K562 (cell line): ENCODE measurements around the gene ZNF516. TPM values are rescaled to one million over a fixed set of nuclear protein-coding genes. Genes with fewer than 3 reads are reported as not detected.

Source experiments
- ETV1 ChIP-seq: fragments of 450-650 bp; conservative IDR thresholded peaks from 2 replicates; pipeline ENCODE4 v1.6.1; 2016; ENCODE audit warnings: missing genetic modification characterization, control low read depth, low read depth, missing compliant biosample characterization
- EZH2 ChIP-seq: IDR thresholded peaks from 2 replicates; pipeline ENCODE4 v1.6.1; 2012; ENCODE audit warnings: low read depth, mild to moderate bottlenecking, inconsistent platforms, low read length, borderline replicate concordance
- HNRNPK ChIP-seq: fragments of 200-400 bp; formaldehyde crosslinking; IDR thresholded peaks from one replicate; pipeline ENCODE4 v1.6.1; 2018; ENCODE audit warnings: mild to moderate bottlenecking, low read depth, low read length; ENCODE audit not compliant: poor library complexity, severe bottlenecking
- NFIC ChIP-seq: fragments of 450-650 bp; IDR thresholded peaks from 2 replicates; pipeline ENCODE4 v1.6.1; 2017; ENCODE audit warnings: mild to moderate bottlenecking, inconsistent platforms
- PPARD ChIP-seq: fragments of 250-450 bp; sonication (Bioruptor Pico); IDR thresholded peaks from 2 replicates; pipeline ENCODE4 v1.8.0; 2022; ENCODE audit warnings: inconsistent platforms, mild to moderate bottlenecking, moderate library complexity
- RAD51 ChIP-seq: fragments of 450-650 bp; IDR thresholded peaks from 2 replicates; pipeline ENCODE4 v1.7.1; 2016; ENCODE audit warnings: low read depth, mild to moderate bottlenecking, borderline replicate concordance
- RNF2 ChIP-seq: sonication (generic); IDR thresholded peaks from 2 replicates; pipeline ENCODE4 v1.6.1; 2016
- ZNF232 ChIP-seq: sonication (generic); formaldehyde crosslinking; IDR thresholded peaks from 2 replicates; pipeline ENCODE4 v1.8.0; 2022; ENCODE audit warnings: mild to moderate bottlenecking, missing genetic modification reagents
- ZNF384 ChIP-seq: IDR thresholded peaks from 2 replicates; pipeline ENCODE4 v1.6.1; 2012; ENCODE audit warnings: low read depth, low read length, improper control_type of control experiment
- polyA plus RNA-seq, 8 experiments: library from polyadenylated mRNA; depleted of rRNA in 4 of 8; stranded (reverse) in 5 of 8; unstranded in 3 of 8; fragments of >200 nt; fragmentation: Nextera tagmentation in 2 of 8; fragmentation: Illumina TruSeq in 1 of 8; extraction: Ambion mirVana in 2 of 8; extraction: Trizol in 1 of 8; gene quantifications; 2 replicates each; pipeline versions ENCODE4 v1.2.1 to v1.2.3, GENCODE V29; 2011 to 2014; ENCODE audit warnings: inconsistent platforms in 1 of 8, missing spikeins in 1 of 8
- total RNA-seq, 7 experiments: library from RNA; depleted of rRNA in 6 of 7; stranded (reverse); fragments of >200 nt in 6 of 7; fragmentation: Illumina TruSeq in 2 of 7; extraction: Trizol in 2 of 7; gene quantifications; 2 replicates each; pipeline versions ENCODE4 v1.2.1 to v1.2.3, GENCODE V29; 2011 to 2021; ENCODE audit warnings: low replicate concordance in 1 of 7
- TF ChIP-seq, protein P1 (sequence below): fragments of 250-450 bp; sonication (Bioruptor Pico); IDR thresholded peaks from 2 replicates; pipeline ENCODE4 v1.5.0; 2020; ENCODE audit warnings: mild to moderate bottlenecking, borderline replicate concordance
- TF ChIP-seq, protein P2 (sequence below), 2 experiments: IDR thresholded peaks; 2 replicates each; pipeline ENCODE4 v1.6.1; 2011; ENCODE audit warnings: borderline replicate concordance in 1 of 2, control low read depth in 1 of 2, low read depth in 1 of 2, low read length in 1 of 2, mild to moderate bottlenecking in 1 of 2, mixed read lengths in 1 of 2, moderate library complexity in 1 of 2; ENCODE audit not compliant: insufficient read depth in 1 of 2, insufficient read length in 1 of 2, poor library complexity in 1 of 2, severe bottlenecking in 1 of 2; ENCODE audit errors: extremely low read depth in 1 of 2
- TF ChIP-seq, protein P3 (sequence below): fragments of 450-650 bp; IDR thresholded peaks from 2 replicates; pipeline ENCODE4 v1.6.1; 2016; ENCODE audit warnings: mild to moderate bottlenecking, moderate library complexity

ZNF516 gene
- total and polyA plus RNA-seq, 9 of the 15 experiments (the other 6 are each of a cell fraction or from before 2014, with no cell fraction given) = 0.04 to 0.20 (median 0.08) TPM; not detected in 3

GRCh38 chr18:76492669-76493212 is 2.3 kb downstream of the ZNF516 start (continued):
- TF ChIP-seq PPARD (CRISPR knock-in tag) (no peak), ZNF384 (peak; percentile 73), EZH2 (no peak), ZNF232 (CRISPR knock-in tag) (no peak), ETV1 (tag) (peak; percentile 25; the same call in 1 of the 2 replicates), RAD51 (no peak), RNF2 (no peak), NFIC (no peak), HNRNPK (no peak)
- TF ChIP-seq, protein P1, sequence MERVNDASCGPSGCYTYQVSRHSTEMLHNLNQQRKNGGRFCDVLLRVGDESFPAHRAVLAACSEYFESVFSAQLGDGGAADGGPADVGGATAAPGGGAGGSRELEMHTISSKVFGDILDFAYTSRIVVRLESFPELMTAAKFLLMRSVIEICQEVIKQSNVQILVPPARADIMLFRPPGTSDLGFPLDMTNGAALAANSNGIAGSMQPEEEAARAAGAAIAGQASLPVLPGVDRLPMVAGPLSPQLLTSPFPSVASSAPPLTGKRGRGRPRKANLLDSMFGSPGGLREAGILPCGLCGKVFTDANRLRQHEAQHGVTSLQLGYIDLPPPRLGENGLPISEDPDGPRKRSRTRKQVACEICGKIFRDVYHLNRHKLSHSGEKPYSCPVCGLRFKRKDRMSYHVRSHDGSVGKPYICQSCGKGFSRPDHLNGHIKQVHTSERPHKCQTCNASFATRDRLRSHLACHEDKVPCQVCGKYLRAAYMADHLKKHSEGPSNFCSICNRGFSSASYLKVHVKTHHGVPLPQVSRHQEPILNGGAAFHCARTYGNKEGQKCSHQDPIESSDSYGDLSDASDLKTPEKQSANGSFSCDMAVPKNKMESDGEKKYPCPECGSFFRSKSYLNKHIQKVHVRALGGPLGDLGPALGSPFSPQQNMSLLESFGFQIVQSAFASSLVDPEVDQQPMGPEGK (CRISPR knock-in tag) = no peak
- TF ChIP-seq, protein P2, sequence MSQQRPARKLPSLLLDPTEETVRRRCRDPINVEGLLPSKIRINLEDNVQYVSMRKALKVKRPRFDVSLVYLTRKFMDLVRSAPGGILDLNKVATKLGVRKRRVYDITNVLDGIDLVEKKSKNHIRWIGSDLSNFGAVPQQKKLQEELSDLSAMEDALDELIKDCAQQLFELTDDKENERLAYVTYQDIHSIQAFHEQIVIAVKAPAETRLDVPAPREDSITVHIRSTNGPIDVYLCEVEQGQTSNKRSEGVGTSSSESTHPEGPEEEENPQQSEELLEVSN (IDR thresholded peaks at IDR 0.05; ENCODE audit: borderline replicate concordance in 1 of 2, extremely low read depth in 1 of 2, insufficient read depth in 1 of 2, insufficient read length in 1 of 2, low read depth in 1 of 2, low read length in 1 of 2, poor library complexity in 1 of 2, severe bottlenecking in 1 of 2) = peak; percentile 20 to 66
- TF ChIP-seq, protein P3, sequence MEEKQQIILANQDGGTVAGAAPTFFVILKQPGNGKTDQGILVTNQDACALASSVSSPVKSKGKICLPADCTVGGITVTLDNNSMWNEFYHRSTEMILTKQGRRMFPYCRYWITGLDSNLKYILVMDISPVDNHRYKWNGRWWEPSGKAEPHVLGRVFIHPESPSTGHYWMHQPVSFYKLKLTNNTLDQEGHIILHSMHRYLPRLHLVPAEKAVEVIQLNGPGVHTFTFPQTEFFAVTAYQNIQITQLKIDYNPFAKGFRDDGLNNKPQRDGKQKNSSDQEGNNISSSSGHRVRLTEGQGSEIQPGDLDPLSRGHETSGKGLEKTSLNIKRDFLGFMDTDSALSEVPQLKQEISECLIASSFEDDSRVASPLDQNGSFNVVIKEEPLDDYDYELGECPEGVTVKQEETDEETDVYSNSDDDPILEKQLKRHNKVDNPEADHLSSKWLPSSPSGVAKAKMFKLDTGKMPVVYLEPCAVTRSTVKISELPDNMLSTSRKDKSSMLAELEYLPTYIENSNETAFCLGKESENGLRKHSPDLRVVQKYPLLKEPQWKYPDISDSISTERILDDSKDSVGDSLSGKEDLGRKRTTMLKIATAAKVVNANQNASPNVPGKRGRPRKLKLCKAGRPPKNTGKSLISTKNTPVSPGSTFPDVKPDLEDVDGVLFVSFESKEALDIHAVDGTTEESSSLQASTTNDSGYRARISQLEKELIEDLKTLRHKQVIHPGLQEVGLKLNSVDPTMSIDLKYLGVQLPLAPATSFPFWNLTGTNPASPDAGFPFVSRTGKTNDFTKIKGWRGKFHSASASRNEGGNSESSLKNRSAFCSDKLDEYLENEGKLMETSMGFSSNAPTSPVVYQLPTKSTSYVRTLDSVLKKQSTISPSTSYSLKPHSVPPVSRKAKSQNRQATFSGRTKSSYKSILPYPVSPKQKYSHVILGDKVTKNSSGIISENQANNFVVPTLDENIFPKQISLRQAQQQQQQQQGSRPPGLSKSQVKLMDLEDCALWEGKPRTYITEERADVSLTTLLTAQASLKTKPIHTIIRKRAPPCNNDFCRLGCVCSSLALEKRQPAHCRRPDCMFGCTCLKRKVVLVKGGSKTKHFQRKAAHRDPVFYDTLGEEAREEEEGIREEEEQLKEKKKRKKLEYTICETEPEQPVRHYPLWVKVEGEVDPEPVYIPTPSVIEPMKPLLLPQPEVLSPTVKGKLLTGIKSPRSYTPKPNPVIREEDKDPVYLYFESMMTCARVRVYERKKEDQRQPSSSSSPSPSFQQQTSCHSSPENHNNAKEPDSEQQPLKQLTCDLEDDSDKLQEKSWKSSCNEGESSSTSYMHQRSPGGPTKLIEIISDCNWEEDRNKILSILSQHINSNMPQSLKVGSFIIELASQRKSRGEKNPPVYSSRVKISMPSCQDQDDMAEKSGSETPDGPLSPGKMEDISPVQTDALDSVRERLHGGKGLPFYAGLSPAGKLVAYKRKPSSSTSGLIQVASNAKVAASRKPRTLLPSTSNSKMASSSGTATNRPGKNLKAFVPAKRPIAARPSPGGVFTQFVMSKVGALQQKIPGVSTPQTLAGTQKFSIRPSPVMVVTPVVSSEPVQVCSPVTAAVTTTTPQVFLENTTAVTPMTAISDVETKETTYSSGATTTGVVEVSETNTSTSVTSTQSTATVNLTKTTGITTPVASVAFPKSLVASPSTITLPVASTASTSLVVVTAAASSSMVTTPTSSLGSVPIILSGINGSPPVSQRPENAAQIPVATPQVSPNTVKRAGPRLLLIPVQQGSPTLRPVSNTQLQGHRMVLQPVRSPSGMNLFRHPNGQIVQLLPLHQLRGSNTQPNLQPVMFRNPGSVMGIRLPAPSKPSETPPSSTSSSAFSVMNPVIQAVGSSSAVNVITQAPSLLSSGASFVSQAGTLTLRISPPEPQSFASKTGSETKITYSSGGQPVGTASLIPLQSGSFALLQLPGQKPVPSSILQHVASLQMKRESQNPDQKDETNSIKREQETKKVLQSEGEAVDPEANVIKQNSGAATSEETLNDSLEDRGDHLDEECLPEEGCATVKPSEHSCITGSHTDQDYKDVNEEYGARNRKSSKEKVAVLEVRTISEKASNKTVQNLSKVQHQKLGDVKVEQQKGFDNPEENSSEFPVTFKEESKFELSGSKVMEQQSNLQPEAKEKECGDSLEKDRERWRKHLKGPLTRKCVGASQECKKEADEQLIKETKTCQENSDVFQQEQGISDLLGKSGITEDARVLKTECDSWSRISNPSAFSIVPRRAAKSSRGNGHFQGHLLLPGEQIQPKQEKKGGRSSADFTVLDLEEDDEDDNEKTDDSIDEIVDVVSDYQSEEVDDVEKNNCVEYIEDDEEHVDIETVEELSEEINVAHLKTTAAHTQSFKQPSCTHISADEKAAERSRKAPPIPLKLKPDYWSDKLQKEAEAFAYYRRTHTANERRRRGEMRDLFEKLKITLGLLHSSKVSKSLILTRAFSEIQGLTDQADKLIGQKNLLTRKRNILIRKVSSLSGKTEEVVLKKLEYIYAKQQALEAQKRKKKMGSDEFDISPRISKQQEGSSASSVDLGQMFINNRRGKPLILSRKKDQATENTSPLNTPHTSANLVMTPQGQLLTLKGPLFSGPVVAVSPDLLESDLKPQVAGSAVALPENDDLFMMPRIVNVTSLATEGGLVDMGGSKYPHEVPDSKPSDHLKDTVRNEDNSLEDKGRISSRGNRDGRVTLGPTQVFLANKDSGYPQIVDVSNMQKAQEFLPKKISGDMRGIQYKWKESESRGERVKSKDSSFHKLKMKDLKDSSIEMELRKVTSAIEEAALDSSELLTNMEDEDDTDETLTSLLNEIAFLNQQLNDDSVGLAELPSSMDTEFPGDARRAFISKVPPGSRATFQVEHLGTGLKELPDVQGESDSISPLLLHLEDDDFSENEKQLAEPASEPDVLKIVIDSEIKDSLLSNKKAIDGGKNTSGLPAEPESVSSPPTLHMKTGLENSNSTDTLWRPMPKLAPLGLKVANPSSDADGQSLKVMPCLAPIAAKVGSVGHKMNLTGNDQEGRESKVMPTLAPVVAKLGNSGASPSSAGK = peak; percentile 48; the same call in 1 of the 2 replicates
